Measurements from ENCODE around the gene AKAP6. TPM values are rescaled to one million over a fixed set of nuclear protein-coding genes. Genes with fewer than 3 reads are reported as not detected.
"Not testable (repeated sequence)": the region's sequence is repeated elsewhere in the genome, so short reads cannot be mapped to it uniquely, and the experiment has no call there.

AKAP6 gene
- total RNA-seq, 2 donors from 2014 or later, result 112 to 117 TPM

DNA sequence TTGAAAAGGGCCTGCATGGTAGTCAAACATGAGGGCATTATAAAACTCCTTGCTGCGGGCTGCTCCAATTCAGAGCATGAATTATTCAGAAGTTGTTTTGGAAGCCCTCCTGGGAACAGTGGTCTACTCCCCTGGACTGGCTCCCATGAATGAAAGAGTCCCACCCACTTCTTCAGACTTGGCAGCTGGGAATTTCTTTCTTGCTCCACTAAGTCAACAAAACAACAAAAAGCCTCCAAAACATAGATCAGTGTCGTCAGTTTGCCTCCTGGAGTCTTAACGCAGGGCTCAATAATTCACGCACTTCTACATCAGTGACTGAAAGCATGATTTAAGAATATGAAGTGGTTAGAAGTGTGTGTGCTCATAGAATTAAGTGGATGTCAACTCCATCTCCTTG is 37.9 kb downstream of the AKAP6 start:
- H3K9me3 ChIP-seq, result no peaks in the 10 kb centered on the region
- TF ChIP-seq, protein P1, sequence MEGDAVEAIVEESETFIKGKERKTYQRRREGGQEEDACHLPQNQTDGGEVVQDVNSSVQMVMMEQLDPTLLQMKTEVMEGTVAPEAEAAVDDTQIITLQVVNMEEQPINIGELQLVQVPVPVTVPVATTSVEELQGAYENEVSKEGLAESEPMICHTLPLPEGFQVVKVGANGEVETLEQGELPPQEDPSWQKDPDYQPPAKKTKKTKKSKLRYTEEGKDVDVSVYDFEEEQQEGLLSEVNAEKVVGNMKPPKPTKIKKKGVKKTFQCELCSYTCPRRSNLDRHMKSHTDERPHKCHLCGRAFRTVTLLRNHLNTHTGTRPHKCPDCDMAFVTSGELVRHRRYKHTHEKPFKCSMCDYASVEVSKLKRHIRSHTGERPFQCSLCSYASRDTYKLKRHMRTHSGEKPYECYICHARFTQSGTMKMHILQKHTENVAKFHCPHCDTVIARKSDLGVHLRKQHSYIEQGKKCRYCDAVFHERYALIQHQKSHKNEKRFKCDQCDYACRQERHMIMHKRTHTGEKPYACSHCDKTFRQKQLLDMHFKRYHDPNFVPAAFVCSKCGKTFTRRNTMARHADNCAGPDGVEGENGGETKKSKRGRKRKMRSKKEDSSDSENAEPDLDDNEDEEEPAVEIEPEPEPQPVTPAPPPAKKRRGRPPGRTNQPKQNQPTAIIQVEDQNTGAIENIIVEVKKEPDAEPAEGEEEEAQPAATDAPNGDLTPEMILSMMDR (IDR thresholded peaks at IDR 0.05), result no peak
- peak overlapping the region in 1 of 2 donors; percentile 36 for H3K27ac ChIP-seq
- H3K4me1 ChIP-seq, result peaks cover 0 to 26% of the 10 kb centered on the region in 2 donors
- no peak overlapping the region for H3K4me3 ChIP-seq
- no peaks in the 10 kb centered on the region for H3K27me3 ChIP-seq
- no peaks in the 10 kb centered on the region for H3K36me3 ChIP-seq
- no peak for DNase-seq (ENCODE audit: low spot score)

DNA sequence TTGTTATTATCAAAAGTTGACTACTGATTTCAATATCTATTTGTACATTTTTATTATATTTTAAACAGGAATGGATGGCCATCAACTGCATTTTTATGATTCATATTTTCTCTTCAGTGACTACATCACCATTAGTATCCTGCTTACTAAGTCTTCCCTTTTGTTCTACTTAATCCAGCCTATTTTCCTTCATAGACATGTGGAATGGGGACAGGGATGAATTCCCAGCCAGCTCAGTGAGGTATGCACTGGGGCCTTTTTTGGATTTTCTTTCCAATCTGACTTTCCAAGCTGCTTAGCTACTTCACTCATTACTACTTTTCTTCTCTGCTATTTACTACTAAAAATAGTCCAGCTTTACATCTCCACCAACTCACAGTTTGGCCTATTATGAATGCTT is 38.4 kb downstream of the AKAP6 start:
- H3K27ac ChIP-seq, result peak overlapping the region in 1 of 2 donors; percentile 36
- TF ChIP-seq, protein P1 (IDR thresholded peaks at IDR 0.05), result no peak
- H3K4me1 ChIP-seq, result peaks cover 0 to 26% of the 10 kb centered on the region in 2 donors
- H3K36me3 ChIP-seq, result no peaks in the 10 kb centered on the region
- H3K27me3 ChIP-seq, result no peaks in the 10 kb centered on the region
- no peak overlapping the region for H3K4me3 ChIP-seq
- no peaks in the 10 kb centered on the region for H3K9me3 ChIP-seq
- no peak for DNase-seq (ENCODE audit: low spot score)

DNA sequence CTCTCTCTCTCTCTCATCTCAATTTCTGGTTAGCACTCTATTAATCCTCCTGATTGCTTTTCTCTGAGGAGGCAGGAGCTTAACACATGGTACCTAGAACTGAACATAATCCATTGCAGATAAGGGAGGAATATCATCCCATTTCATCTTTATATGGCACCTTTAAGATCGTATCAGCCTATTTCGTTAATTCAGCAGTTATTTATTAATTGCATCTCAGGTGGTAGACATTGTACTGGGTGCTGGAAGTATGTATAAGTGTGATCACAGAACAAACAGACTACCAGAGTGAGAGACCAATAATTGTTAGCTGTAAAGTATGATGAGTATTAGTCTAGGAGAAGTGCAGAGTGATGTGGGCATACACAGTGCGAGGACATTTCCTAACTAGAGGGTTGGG is 39.0 kb downstream of the AKAP6 start:
- no peaks in the 10 kb centered on the region for H3K9me3 ChIP-seq
- peaks cover 0 to 26% of the 10 kb centered on the region in 2 donors for H3K4me1 ChIP-seq
- H3K4me3 ChIP-seq, result no peak overlapping the region
- TF ChIP-seq, protein P1 (IDR thresholded peaks at IDR 0.05), result no peak
- no peak for DNase-seq (ENCODE audit: low spot score)
- no peaks in the 10 kb centered on the region for H3K36me3 ChIP-seq
- no peaks in the 10 kb centered on the region for H3K27me3 ChIP-seq
- H3K27ac ChIP-seq, result no peak overlapping the region

DNA sequence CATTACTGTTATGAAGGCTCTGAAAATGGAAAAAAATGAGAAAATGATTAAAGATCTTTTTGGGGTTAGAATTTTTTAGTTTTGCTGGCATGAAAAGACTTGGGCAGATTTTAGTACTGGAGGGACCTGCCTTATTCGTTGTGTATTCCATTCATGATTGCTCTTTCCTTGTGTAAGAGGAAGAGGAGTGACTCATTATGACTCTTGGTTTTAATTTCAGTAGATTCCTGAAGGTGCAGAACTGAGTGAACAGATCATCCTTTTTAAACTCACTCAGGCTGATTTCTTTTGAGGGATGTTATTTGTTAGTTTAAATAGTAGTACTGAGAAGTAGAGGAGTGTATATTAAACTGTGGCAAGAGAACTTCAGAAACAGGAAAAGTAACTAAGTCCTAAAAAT is 41.6 kb downstream of the AKAP6 start:
- Histone ChIP-seq H3K36me3 (no peaks in the 10 kb centered on the region), H3K27me3 (no peaks in the 10 kb centered on the region), H3K4me1 (peaks cover 0 to 18% of the 10 kb centered on the region in 2 donors), H3K9me3 (no peaks in the 10 kb centered on the region), H3K4me3 (no peak overlapping the region), H3K27ac (no peak overlapping the region)
- no peak for DNase-seq (ENCODE audit: low spot score)
- TF ChIP-seq, protein P1 (IDR thresholded peaks at IDR 0.05), result no peak

DNA sequence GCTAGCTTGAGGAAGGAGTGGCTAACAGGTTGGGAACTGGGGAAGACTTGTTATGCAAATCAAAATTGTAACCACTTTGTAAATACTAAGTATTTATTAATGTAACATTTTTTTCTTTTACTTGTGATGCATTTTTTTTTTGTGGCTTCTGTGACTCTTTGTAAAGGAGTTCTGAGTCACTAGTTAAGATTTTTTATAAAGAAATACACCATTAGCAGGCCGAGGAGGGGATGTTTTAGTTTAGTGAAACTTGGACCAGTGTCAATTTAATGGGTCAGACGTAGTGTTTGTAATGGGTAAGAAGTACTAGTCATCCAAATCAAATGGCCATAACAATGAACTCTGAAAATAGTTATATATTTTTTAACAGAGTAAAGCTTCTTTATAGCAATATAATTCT is 43.1 kb downstream of the AKAP6 start:
- Histone ChIP-seq H3K4me3 (no peak overlapping the region), H3K27ac (no peak overlapping the region), H3K9me3 (no peaks in the 10 kb centered on the region), H3K36me3 (no peaks in the 10 kb centered on the region), H3K4me1 (peaks cover 0 to 5% of the 10 kb centered on the region in 2 donors), H3K27me3 (no peaks in the 10 kb centered on the region)
- no peak for DNase-seq (ENCODE audit: low spot score)
- TF ChIP-seq, protein P1 (IDR thresholded peaks at IDR 0.05), result no peak

DNA sequence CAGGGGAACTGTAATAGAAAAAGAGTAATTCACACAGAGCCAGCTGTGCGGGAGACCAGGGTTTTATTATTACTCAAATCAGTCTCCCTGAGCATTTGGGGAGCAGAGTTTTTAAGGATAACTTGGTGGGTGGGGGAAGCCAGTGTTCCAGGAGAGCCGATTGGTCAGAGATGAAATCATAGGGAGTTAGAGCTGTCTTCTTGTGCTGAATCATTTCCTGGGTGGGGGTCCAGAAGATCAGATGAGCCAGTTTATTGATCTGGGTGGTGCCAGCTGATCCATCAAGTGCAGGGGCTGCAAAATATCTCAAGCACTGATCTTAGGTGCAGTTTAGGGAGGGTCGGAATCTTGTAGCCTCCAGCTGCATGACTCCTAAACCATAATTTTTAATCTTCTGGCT is 44.1 kb downstream of the AKAP6 start:
- not testable (repeated sequence) for H3K4me3 ChIP-seq; H3K27me3 ChIP-seq; DNase-seq (ENCODE audit: low spot score); H3K27ac ChIP-seq; H3K9me3 ChIP-seq; H3K4me1 ChIP-seq; H3K36me3 ChIP-seq

Measured in right atrium auricular region (tissue), 2 donors.